ENCODE data around the gene PRIM1. TPM values are rescaled to one million over a fixed set of nuclear protein-coding genes. Genes with fewer than 3 reads are reported as not detected.
"Not testable (repeated sequence)": the region's sequence is repeated elsewhere in the genome, so short reads cannot be mapped to it uniquely, and the experiment has no call there.

Gene PRIM1
- total RNA-seq, 1 donor from 2014 or later, result 166 TPM

- no peak overlapping the region for H3K9ac ChIP-seq
- H3K27me3 Mint-ChIP-seq (ENCODE audit: insufficient read depth, low read depth), result peaks cover 9% of the 10 kb centered on the region
- H3K36me3 ChIP-seq, result no peaks in the 10 kb centered on the region
- H3K36me3 Mint-ChIP-seq, result no peaks in the 10 kb centered on the region
- no peak for TF ChIP-seq EZH2phosphoT487 (IDR thresholded peaks at IDR 0.05)
- no peak for TF ChIP-seq EZH2 (IDR thresholded peaks at IDR 0.05)
- no peak for TF ChIP-seq CTCF (IDR thresholded peaks at IDR 0.05)
- no peak overlapping the region for H3K4me3 Mint-ChIP-seq
- H4K20me1 ChIP-seq (ENCODE audit: low read depth), result no peaks in the 10 kb centered on the region
- no peak overlapping the region for H3K4me2 ChIP-seq
- H2AFZ ChIP-seq (replicated peaks), result no peak overlapping the region
- H3K4me1 Mint-ChIP-seq, result peaks cover 7% of the 10 kb centered on the region
- H3K4me3 ChIP-seq, result no peak overlapping the region
- H3K27ac Mint-ChIP-seq, result no peak overlapping the region
- peaks cover 9% of the 10 kb centered on the region for H3K9me3 Mint-ChIP-seq
- no peak for DNase-seq (ENCODE audit: low spot score)
- H3K27me3 ChIP-seq, result no peaks in the 10 kb centered on the region
- peaks cover 2% of the 10 kb centered on the region for H3K4me1 ChIP-seq
- H3K79me2 ChIP-seq (ENCODE audit: low read depth), result no peaks in the 10 kb centered on the region
- H3K9me3 ChIP-seq (ENCODE audit: low read depth), result no peaks in the 10 kb centered on the region
- H3F3A ChIP-seq (ENCODE audit: low read depth), result peaks cover 15% of the 10 kb centered on the region
- H3K27ac ChIP-seq, result no peak overlapping the region
Measured at GRCh38 chr12:56760460-56760859, 8.3 kb upstream of the PRIM1 start.

GRCh38 chr12:56759263-56759908 lies 7.3 kb upstream of the PRIM1 start:
- H3K4me3 ChIP-seq, result no peak overlapping the region
- peaks cover 9% of the 10 kb centered on the region for H3K27me3 Mint-ChIP-seq (ENCODE audit: insufficient read depth, low read depth)
- no peak overlapping the region for H3K27ac Mint-ChIP-seq
- no peak overlapping the region for H2AFZ ChIP-seq (replicated peaks)
- H3K4me1 Mint-ChIP-seq, result peaks cover 7% of the 10 kb centered on the region
- H3K4me1 ChIP-seq, result no peaks in the 10 kb centered on the region
- H3K27ac ChIP-seq, result no peak overlapping the region
- H3K36me3 ChIP-seq, result no peaks in the 10 kb centered on the region
- H3F3A ChIP-seq (ENCODE audit: low read depth), result peaks cover 4% of the 10 kb centered on the region
- no peaks in the 10 kb centered on the region for H3K36me3 Mint-ChIP-seq
- TF ChIP-seq EZH2 (IDR thresholded peaks at IDR 0.05) (no peak), EZH2phosphoT487 (IDR thresholded peaks at IDR 0.05) (no peak), CTCF (IDR thresholded peaks at IDR 0.05) (no peak)
- DNase-seq (ENCODE audit: low spot score), result no peak
- H3K9me3 Mint-ChIP-seq, result peaks cover 9% of the 10 kb centered on the region
- no peaks in the 10 kb centered on the region for H3K79me2 ChIP-seq (ENCODE audit: low read depth)
- H3K9ac ChIP-seq, result no peak overlapping the region
- no peak overlapping the region for H3K4me3 Mint-ChIP-seq
- no peaks in the 10 kb centered on the region for H3K27me3 ChIP-seq
- no peak overlapping the region for H3K4me2 ChIP-seq
- no peaks in the 10 kb centered on the region for H3K9me3 ChIP-seq (ENCODE audit: low read depth)
- H4K20me1 ChIP-seq (ENCODE audit: low read depth), result no peaks in the 10 kb centered on the region

- Mint-ChIP-seq H3K27me3 (ENCODE audit: insufficient read depth, low read depth) (peaks cover 9% of the 10 kb centered on the region), H3K36me3 (no peaks in the 10 kb centered on the region), H3K27ac (no peak overlapping the region), H3K4me3 (no peak overlapping the region), H3K4me1 (peaks cover 7% of the 10 kb centered on the region), H3K9me3 (peaks cover 9% of the 10 kb centered on the region)
- no peak overlapping the region for H2AFZ ChIP-seq (replicated peaks)
- H3K27me3 ChIP-seq, result no peaks in the 10 kb centered on the region
- no peak for TF ChIP-seq EZH2phosphoT487 (IDR thresholded peaks at IDR 0.05)
- no peak for TF ChIP-seq EZH2 (IDR thresholded peaks at IDR 0.05)
- TF ChIP-seq CTCF (IDR thresholded peaks at IDR 0.05), result no peak
- H3K4me3 ChIP-seq, result no peak overlapping the region
- peaks cover 4% of the 10 kb centered on the region for H3F3A ChIP-seq (ENCODE audit: low read depth)
- DNase-seq (ENCODE audit: low spot score), result no peak
- no peaks in the 10 kb centered on the region for H3K4me1 ChIP-seq
- no peaks in the 10 kb centered on the region for H3K36me3 ChIP-seq
- H3K9ac ChIP-seq, result no peak overlapping the region
- H3K9me3 ChIP-seq (ENCODE audit: low read depth), result no peaks in the 10 kb centered on the region
- no peaks in the 10 kb centered on the region for H3K79me2 ChIP-seq (ENCODE audit: low read depth)
- no peak overlapping the region for H3K4me2 ChIP-seq
- H4K20me1 ChIP-seq (ENCODE audit: low read depth), result no peaks in the 10 kb centered on the region
- no peak overlapping the region for H3K27ac ChIP-seq
Measured at GRCh38 chr12:56758728-56759262, 6.7 kb upstream of the PRIM1 start.

DNA sequence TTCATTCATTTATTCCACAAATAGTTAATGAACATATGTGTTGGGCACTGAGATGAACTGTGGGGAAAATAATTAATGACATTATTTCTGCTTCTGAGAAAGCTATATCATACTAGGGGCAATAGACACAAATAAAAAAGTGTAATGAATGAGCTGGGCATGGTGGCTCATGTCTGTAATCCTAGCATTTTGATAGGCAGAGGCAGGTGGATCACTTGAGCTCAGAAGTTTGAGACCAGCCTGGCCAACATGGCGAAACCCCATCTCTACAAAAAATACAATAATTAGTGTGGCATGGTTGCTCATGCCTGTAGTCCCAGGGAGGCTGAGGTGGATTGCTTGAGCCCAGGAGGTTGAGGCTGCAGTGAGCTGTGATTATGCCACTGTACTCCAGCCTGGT lies 5.8 kb upstream of the PRIM1 start:
- H3K4me3 Mint-ChIP-seq; H3K9ac ChIP-seq; H3K4me1 ChIP-seq; H2AFZ ChIP-seq (replicated peaks); H3K27ac ChIP-seq; H3K4me1 Mint-ChIP-seq; H3K79me2 ChIP-seq (ENCODE audit: low read depth); DNase-seq (ENCODE audit: low spot score); H3K4me2 ChIP-seq; H3K36me3 Mint-ChIP-seq; H3K9me3 ChIP-seq (ENCODE audit: low read depth); H3K4me3 ChIP-seq; H3K27me3 ChIP-seq; H4K20me1 ChIP-seq (ENCODE audit: low read depth); H3K9me3 Mint-ChIP-seq; H3K27ac Mint-ChIP-seq; H3K36me3 ChIP-seq; H3F3A ChIP-seq (ENCODE audit: low read depth); H3K27me3 Mint-ChIP-seq (ENCODE audit: insufficient read depth, low read depth): not testable (repeated sequence)
